NCI-H345 treated with DMSO at 0.1 percent for 48 hours (cell line): ENCODE measurements around the gene TUBA4A.

ENCODE experiments used
- DNase-seq: peaks from one replicate; lab custom pipeline; 2025; ENCODE audit not compliant: unreplicated experiment; lab: John Stamatoyannopoulos, UW

Gene TUBA4A

GRCh38 chr2:219253753-219254589 is at the start of gene TUBA4A:
TUBA4A (minus strand) TSS chr2:219253918; CDS start chr2:219253858, 60 bp downstream.
- DNase-seq = peak; percentile 59

- DNase-seq = no peak
Observed at GRCh38 chr2:219302412-219302968, 48.8 kb upstream of the TUBA4A start.

GRCh38 chr2:219300022-219300421 is 46.3 kb upstream of the TUBA4A start:
- DNase-seq = no peak

- no peak for DNase-seq
Observed at GRCh38 chr2:219299372-219299760, 45.6 kb upstream of the TUBA4A start.

GRCh38 chr2:219298759-219299371 is 45.1 kb upstream of the TUBA4A start:
- DNase-seq = peak; percentile 63

- no peak for DNase-seq
Observed at GRCh38 chr2:219297766-219298456, 44.2 kb upstream of the TUBA4A start.

GRCh38 chr2:219296631-219297391 is 43.1 kb upstream of the TUBA4A start:
- no peak for DNase-seq

GRCh38 chr2:219296142-219296541 is 42.4 kb upstream of the TUBA4A start:
- no peak for DNase-seq

- DNase-seq = peak; percentile 75
Observed at GRCh38 chr2:219294356-219295351, 40.9 kb upstream of the TUBA4A start.

GRCh38 chr2:219293736-219294231 is 40.1 kb upstream of the TUBA4A start:
- DNase-seq = no peak

- DNase-seq = no peak
Observed at GRCh38 chr2:219292616-219293015, 38.9 kb upstream of the TUBA4A start.

- no peak for DNase-seq
Observed at GRCh38 chr2:219291910-219292490, 38.3 kb upstream of the TUBA4A start.

GRCh38 chr2:219291394-219291793 is 37.7 kb upstream of the TUBA4A start:
- DNase-seq = no peak

- no peak for DNase-seq
Observed at GRCh38 chr2:219290381-219291171, 36.9 kb upstream of the TUBA4A start.

- no peak for DNase-seq
Observed at GRCh38 chr2:219289537-219290361, 36.0 kb upstream of the TUBA4A start.

GRCh38 chr2:219289195-219289536 is 35.4 kb upstream of the TUBA4A start:
- no peak for DNase-seq

- no peak for DNase-seq
Observed at GRCh38 chr2:219287580-219288265, 34.0 kb upstream of the TUBA4A start.
